Upper lobe of left lung (tissue), 6 donors: Measurements from ENCODE around the gene ACADL. TPM values are rescaled to one million over a fixed set of nuclear protein-coding genes. Genes with fewer than 3 reads are reported as not detected.
A peak's percentile ranks its signal among the peaks of the same experiment; 100 is the strongest.
"Not testable (repeated sequence)": the region's sequence is repeated elsewhere in the genome, so short reads cannot be mapped to it uniquely, and the experiment has no call there.

Experiments used
- ATAC-seq, 2 donors: fragments of 200-7000 bp; cut with Tn5 transposase; one replicate each; pipeline ENCODE4 v1.9.1; 2022; ENCODE audit warnings: mild to moderate bottlenecking in 2 of 2, moderate library complexity in 2 of 2; ENCODE audit not compliant: low FRiP score in 2 of 2
- DNase-seq, 2 donors: peaks; one replicate each; pipeline ENCODE4 v3.0.0-alpha.2; 2019 to 2020
- H3K27ac ChIP-seq, 4 donors: fragments of 200-600 bp; sonication (generic); one replicate each; pipeline ENCODE4 v1.5.1; 2016 to 2019
- H3K27me3 ChIP-seq, 4 donors: fragments of 200-600 bp; sonication (generic); one replicate each; pipeline ENCODE4 v1.5.1; 2017 to 2019
- H3K36me3 ChIP-seq, 4 donors: fragments of 200-600 bp; sonication (generic); one replicate each; pipeline ENCODE4 v1.5.1; 2016 to 2019
- H3K4me1 ChIP-seq, 4 donors: fragments of 200-600 bp; sonication (generic); one replicate each; pipeline ENCODE4 v1.5.1; 2018 to 2019
- H3K4me3 ChIP-seq, 4 donors: fragments of 200-600 bp; sonication (generic); one replicate each; pipeline ENCODE4 v1.5.1; 2017 to 2019; ENCODE audit warnings: mild to moderate bottlenecking in 2 of 4, moderate library complexity in 1 of 4
- H3K9me3 ChIP-seq, 4 donors: fragments of 200-600 bp; sonication (generic); one replicate each; pipeline ENCODE4 v1.5.1; 2018 to 2019
- CTCF ChIP-seq, 6 experiments: fragments of 450-650 bp in 4 of 6; fragments of 200-600 bp in 2 of 6; sonication (generic) in 2 of 6; IDR thresholded peaks; one replicate each; pipeline ENCODE4 v1.5.1; 2016 to 2019; ENCODE audit warnings: antibody characterized with exemption in 6 of 6
- EP300 ChIP-seq, 4 donors: sonication (generic); formaldehyde crosslinking; IDR thresholded peaks; one replicate each; pipeline ENCODE4 v1.5.1; 2017; ENCODE audit warnings: antibody characterized with exemption in 4 of 4, control low read depth in 2 of 4
- POLR2A ChIP-seq, 4 donors: fragments of 450-650 bp; IDR thresholded peaks; one replicate each; pipeline ENCODE4 v1.5.1; 2016 to 2017; ENCODE audit warnings: antibody characterized with exemption in 4 of 4, mild to moderate bottlenecking in 2 of 4
- POLR2AphosphoS5 ChIP-seq, 2 donors: sonication (generic); formaldehyde crosslinking; IDR thresholded peaks; one replicate each; pipeline ENCODE4 v1.5.1; 2017; ENCODE audit warnings: antibody characterized with exemption in 2 of 2
- WGBS, 2 donors: methylation state at CpG; one replicate each; pipeline ENCODE4 v1.1.5; 2017 to 2018; 5-methylcytosine and 5-hydroxymethylcytosine counted together
- total RNA-seq, 6 donors: library from RNA; depleted of rRNA in 4 of 6; stranded (reverse); fragments of >200 nt in 4 of 6; gene quantifications; one replicate each; pipeline versions ENCODE4 v1.1.0 to v1.2.1, GENCODE V29; 2016 to 2021
- donor health status: DM: no; HTN: no; CAD: no; lungs with moderate emphysema.
- donor health status: DM: no; HTN: yes; CAD: no; lungs with severe emphysema.

Gene ACADL
- total RNA-seq, 6 donors from 2014 or later: 20.1 to 131 (median 55.2) TPM

GRCh38 chr2:210190345-210190744 is 34.9 kb downstream of the ACADL start:
- DNase-seq: no peak
- H3K4me1 ChIP-seq: peaks cover 0 to 5% (median 0%) of the 10 kb centered on the region in 4 donors
- no peak for ATAC-seq
- TF ChIP-seq POLR2AphosphoS5 (IDR thresholded peaks at IDR 0.05) (no peak), EP300 (IDR thresholded peaks at IDR 0.05) (no peak), POLR2A (IDR thresholded peaks at IDR 0.05) (no peak)
- 71 to 73% methylated on average over 4 of the region's 4 CpGs for WGBS, 2 donors
- no peaks in the 10 kb centered on the region for H3K36me3 ChIP-seq
- no peak overlapping the region for H3K4me3 ChIP-seq
- H3K9me3 ChIP-seq: peaks cover 2 to 6% (median 5%) of the 10 kb centered on the region in 4 donors
- no peaks in the 10 kb centered on the region for H3K27me3 ChIP-seq
- H3K27ac ChIP-seq: peak overlapping the region in 1 of 4 donors; percentile 11

- Histone ChIP-seq H3K27ac (no peak overlapping the region), H3K27me3 (no peaks in the 10 kb centered on the region), H3K4me3 (no peak overlapping the region), H3K4me1 (no peaks in the 10 kb centered on the region), H3K36me3 (no peaks in the 10 kb centered on the region), H3K9me3 (peaks cover 4 to 13% (median 8%) of the 10 kb centered on the region in 4 donors)
- TF ChIP-seq POLR2A (IDR thresholded peaks at IDR 0.05) (no peak), POLR2AphosphoS5 (IDR thresholded peaks at IDR 0.05) (no peak), EP300 (IDR thresholded peaks at IDR 0.05) (no peak), CTCF (IDR thresholded peaks at IDR 0.05) (no peak)
- DNase-seq (no peak), ATAC-seq (peak; percentile 50 to 51)
- 53 to 71% methylated on average over 1 of the region's 1 CpG for WGBS, 2 donors
Observed at GRCh38 chr2:210189452-210190138, 35.7 kb downstream of the ACADL start.

- no peaks in the 10 kb centered on the region for H3K36me3 ChIP-seq
- H3K4me3 ChIP-seq: no peak overlapping the region
- H3K27me3 ChIP-seq: no peaks in the 10 kb centered on the region
- peaks cover 11 to 17% (median 12%) of the 10 kb centered on the region in 4 donors for H3K9me3 ChIP-seq
- H3K27ac ChIP-seq: no peak overlapping the region
- no peaks in the 10 kb centered on the region for H3K4me1 ChIP-seq
- DNase-seq (no peak), ATAC-seq (no peak)
- TF ChIP-seq EP300 (IDR thresholded peaks at IDR 0.05): no peak
- TF ChIP-seq POLR2AphosphoS5 (IDR thresholded peaks at IDR 0.05): no peak
- no peak for TF ChIP-seq CTCF (IDR thresholded peaks at IDR 0.05)
- no peak for TF ChIP-seq POLR2A (IDR thresholded peaks at IDR 0.05)
- 46 to 56% methylated on average over 2 of the region's 2 CpGs for WGBS, 2 donors
Observed at GRCh38 chr2:210188755-210189154, 36.5 kb downstream of the ACADL start.

DNA sequence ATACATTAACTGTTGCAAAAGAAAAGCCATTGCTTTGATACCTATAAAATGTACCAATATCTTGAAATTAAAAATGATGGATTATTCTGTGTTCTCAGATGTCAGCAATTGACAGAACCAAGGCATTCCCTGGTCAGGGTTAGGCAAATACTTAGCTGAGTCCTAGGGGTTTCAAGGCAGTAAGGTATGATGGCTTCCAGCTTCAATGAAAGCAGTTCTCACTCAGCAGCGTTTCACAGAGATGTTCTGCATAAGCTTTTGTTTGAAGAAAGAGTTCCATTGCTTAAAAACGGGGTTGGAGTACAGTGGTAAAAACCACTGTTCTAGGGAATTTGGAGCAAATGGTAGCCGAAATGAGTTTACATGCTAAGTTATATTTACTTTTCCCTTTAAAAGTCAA is 37.1 kb downstream of the ACADL start:
- whole genome bisulfite sequencing, 2 donors: 56 to 75% methylated on average over 3 of the region's 3 CpGs
- Histone ChIP-seq H3K9me3 (peaks cover 11 to 17% (median 14%) of the 10 kb centered on the region in 4 donors), H3K27ac (no peak overlapping the region), H3K4me3 (no peak overlapping the region), H3K36me3 (no peaks in the 10 kb centered on the region), H3K27me3 (no peaks in the 10 kb centered on the region), H3K4me1 (no peaks in the 10 kb centered on the region)
- ATAC-seq: no peak
- TF ChIP-seq POLR2A (IDR thresholded peaks at IDR 0.05) (no peak), CTCF (IDR thresholded peaks at IDR 0.05) (no peak)
- DNase-seq: no peak

DNA sequence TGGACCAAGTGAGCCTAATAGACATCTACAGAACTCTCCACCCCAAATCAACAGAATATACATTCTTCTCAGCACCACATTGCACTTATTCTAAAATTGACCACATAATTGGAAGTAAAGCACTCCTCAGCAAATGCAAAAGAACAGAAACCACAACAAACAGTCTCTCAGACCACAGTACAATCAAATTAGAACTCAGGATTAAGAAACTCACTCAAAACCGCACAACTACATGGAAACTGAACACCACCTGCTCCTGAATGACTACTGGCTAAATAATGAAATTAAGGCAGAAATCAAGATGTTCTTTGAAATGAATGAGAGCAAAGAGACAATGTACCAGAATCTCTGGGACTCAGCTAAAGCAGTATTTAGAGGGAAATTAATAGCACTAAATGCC is 41.3 kb downstream of the ACADL start:
- H3K36me3 ChIP-seq, DNase-seq, H3K27ac ChIP-seq, H3K4me1 ChIP-seq, ATAC-seq, H3K27me3 ChIP-seq, H3K4me3 ChIP-seq: not testable (repeated sequence)
- WGBS, 2 donors: 82 to 87% methylated on average over 1 of the region's 1 CpG
- H3K9me3 ChIP-seq: peaks cover 11 to 17% (median 14%) of the 10 kb centered on the region in 4 donors

DNA sequence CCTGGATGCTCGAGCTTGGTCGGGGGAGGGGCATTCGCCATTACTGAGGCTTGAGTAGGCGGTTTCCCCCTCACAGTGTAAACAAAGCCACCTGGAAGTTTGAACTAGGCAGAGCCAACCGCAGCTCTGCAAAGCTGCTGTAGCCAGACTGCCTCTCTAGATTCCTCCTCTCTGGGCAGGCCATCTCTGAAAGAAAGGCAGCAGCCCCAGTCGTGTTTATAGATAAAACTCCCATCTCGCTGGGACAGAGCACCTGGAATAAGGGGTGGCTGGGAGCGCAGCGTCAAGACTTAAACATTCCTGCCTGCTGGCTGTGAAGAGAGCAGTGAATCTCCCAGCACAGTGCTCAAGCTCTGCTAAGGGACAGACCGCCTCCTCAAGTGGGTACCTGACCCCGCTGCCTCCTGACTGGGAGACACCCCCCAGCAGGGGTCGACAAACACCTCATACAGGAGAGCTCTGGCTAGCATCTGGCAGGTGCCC is 43.6 kb downstream of the ACADL start:
- H3K9me3 ChIP-seq: peaks cover 11 to 17% (median 14%) of the 10 kb centered on the region in 4 donors
- not testable (repeated sequence) for H3K4me3 ChIP-seq, H3K4me1 ChIP-seq, H3K27me3 ChIP-seq, H3K27ac ChIP-seq, H3K36me3 ChIP-seq, ATAC-seq
- 39 to 65% methylated on average over 10 to 11 of the region's 12 CpGs for WGBS, 2 donors
- DNase-seq: peak in 1 of 2 donors; percentile 22

DNA sequence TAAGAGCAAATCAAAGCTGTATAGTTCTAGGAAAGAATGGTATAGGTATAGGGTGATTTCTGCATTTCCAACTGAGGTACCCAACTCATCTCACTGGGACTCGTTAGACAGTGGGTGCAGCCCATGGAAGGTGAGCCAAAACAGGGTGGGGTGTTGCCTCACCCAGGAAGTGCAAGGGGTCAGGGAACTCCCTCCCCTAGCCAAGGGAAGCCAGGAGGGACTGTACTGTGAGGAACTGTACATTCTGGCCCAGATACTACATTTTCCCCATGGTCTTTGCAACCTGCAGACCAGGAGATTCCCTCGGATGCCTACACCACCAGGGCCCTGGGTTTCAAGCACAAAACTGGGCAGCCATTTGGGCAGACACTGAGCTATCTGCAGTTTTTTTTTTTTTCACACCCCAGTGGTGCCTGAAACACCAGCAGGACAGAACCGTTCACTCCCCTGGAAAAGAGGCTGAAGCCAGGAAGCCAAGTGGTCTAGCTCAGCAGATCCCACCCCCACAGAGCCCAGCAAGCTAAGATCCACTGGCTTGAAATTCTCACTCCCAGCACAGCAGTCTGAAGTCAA is 44.1 kb downstream of the ACADL start:
- ATAC-seq, H3K27ac ChIP-seq, H3K27me3 ChIP-seq, DNase-seq, H3K4me3 ChIP-seq, H3K4me1 ChIP-seq, H3K36me3 ChIP-seq: not testable (repeated sequence)
- WGBS, 2 donors: 62 to 63% methylated on average over 3 of the region's 3 CpGs
- peaks cover 11 to 17% (median 12%) of the 10 kb centered on the region in 4 donors for H3K9me3 ChIP-seq
